Hepatocyte (in vitro differentiated cells): ENCODE results near the gene SP3.

Experiments
- EZH2 ChIP-seq: fragments of 200-600 bp; sonication (generic); IDR thresholded peaks from 2 replicates; pipeline ENCODE4 v1.6.1; 2016; ENCODE audit warnings: antibody characterized with exemption, mild to moderate bottlenecking, borderline replicate concordance
- EZH2phosphoT487 ChIP-seq: fragments of 200-600 bp; sonication (generic); IDR thresholded peaks from one replicate; pipeline ENCODE4 v1.6.1; 2018; ENCODE audit warnings: antibody characterized with exemption, mild to moderate bottlenecking, low read depth, moderate library complexity; ENCODE audit not compliant: unreplicated experiment, severe bottlenecking
- TF ChIP-seq, protein P1 (sequence below): fragments of 200-600 bp; sonication (generic); IDR thresholded peaks from 2 replicates; pipeline ENCODE4 v1.5.1; 2016; ENCODE audit warnings: antibody characterized with exemption, mild to moderate bottlenecking; ENCODE audit not compliant: poor library complexity

DNA sequence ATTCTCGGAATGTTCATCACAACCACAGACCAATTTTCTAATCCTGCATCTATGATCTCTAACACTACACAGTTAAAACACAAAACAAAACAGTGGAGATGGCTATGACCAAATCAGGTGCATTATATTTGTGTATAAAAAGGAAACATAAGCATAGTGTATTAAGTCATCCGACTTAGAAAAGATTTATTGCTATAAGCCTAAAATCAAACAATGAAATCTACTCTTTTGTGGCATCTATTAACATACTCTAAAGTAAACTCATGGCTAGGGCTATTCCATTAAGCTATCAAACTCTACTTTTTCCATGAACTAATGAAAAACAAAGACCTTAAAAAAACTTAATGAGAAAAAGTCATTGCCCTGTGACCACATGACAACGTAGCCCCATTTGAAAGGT lies 8.7 kb downstream of the SP3 start:
- TF ChIP-seq, protein P1, sequence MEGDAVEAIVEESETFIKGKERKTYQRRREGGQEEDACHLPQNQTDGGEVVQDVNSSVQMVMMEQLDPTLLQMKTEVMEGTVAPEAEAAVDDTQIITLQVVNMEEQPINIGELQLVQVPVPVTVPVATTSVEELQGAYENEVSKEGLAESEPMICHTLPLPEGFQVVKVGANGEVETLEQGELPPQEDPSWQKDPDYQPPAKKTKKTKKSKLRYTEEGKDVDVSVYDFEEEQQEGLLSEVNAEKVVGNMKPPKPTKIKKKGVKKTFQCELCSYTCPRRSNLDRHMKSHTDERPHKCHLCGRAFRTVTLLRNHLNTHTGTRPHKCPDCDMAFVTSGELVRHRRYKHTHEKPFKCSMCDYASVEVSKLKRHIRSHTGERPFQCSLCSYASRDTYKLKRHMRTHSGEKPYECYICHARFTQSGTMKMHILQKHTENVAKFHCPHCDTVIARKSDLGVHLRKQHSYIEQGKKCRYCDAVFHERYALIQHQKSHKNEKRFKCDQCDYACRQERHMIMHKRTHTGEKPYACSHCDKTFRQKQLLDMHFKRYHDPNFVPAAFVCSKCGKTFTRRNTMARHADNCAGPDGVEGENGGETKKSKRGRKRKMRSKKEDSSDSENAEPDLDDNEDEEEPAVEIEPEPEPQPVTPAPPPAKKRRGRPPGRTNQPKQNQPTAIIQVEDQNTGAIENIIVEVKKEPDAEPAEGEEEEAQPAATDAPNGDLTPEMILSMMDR = no peak
- TF ChIP-seq EZH2 = no peak
- TF ChIP-seq EZH2phosphoT487 = no peak
